Smooth muscle cell of the brain vasculature (primary cell): ENCODE measurements around the gene CLEC2A.
"Not testable (repeated sequence)": the region's sequence is repeated elsewhere in the genome, so short reads cannot be mapped to it uniquely, and the experiment has no call there.

ENCODE experiments used
- DNase-seq: peaks from one replicate; pipeline ENCODE4 v3.0.0-alpha.2; 2012; ENCODE audit warnings: low read depth, low spot score

CLEC2A gene, protein sequence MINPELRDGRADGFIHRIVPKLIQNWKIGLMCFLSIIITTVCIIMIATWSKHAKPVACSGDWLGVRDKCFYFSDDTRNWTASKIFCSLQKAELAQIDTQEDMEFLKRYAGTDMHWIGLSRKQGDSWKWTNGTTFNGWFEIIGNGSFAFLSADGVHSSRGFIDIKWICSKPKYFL

DNA sequence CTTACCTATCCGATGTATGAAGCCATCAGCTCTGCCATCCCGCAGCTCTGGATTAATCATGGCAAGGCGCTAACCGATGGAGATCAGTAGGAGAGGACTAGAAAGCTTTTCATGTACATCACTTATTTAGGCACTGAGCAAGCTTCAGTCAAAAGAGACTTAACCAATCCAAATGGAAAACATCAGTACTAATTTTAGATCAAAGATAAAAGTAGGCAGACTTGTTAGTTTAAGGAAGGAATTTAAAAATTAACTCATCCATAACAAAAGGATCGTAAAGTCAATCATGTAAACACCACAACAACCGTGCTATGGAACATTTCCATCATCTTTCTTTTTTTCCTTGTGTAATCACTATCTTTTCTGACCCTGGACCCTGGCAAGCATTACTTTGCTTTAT, at the start of gene CLEC2A:
Gene CLEC2A (minus strand): TSS at position 101 of the 400 bp plus-strand sequence. CDS start 41 bp downstream, at position 60.
- no peak for DNase-seq

DNA sequence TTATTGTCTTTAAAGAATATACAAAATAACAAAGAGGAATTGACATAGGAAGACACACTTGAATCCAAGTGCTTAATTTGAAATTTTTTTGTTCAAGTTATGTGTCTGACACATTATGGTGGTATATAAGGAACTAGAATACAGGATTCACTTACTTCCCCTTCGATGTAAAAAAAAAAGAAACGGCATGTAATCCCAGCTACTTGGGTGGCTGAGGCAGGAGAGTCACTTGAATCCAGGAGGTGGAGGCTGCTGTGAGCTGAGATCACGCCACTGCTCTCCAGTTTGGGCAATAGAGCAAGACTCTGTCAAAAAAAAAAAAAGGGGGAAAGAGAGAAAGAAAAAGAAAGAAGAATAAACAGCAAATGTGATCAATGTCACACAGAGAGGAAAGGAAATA, 48.0 kb upstream of the CLEC2A start:
- DNase-seq, result no peak

DNA sequence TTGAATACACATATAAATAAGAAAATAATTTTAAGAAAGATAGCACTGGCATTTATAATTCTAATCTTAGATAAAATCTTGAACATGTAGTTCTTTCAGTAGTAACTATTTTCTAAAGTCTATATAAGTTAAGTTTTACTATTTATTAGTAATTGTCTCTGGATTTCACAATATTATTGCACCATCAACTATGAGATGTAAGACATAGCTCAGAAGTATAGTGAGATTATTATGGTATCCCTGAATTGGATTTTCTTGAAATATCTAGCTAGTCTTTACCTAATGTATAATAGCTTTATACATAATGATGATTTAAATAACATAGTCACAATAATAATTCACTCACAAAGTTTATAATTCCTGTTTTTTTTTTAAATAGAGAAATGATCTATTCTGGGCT, 45.7 kb upstream of the CLEC2A start:
- DNase-seq, result no peak

DNA sequence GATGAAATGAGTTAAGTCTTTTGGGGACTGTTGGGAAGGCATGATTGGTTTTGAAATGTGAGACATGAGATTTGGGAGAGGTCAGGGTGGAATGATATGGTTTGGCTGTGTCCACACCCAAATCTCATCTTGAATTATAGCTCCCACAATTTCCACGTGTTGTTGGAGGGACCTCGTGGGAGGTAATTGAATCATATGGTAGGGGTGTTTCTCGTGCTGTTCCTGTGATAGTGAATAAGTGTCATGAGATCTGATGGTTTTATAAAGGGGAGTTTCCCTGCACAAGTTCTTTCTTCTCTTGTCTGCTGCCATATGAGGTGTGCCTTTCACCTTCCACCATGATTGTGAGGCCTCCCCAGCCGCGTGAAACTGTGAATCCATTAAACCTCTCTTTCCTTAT, 44.5 kb upstream of the CLEC2A start:
- not testable (repeated sequence) for DNase-seq

DNA sequence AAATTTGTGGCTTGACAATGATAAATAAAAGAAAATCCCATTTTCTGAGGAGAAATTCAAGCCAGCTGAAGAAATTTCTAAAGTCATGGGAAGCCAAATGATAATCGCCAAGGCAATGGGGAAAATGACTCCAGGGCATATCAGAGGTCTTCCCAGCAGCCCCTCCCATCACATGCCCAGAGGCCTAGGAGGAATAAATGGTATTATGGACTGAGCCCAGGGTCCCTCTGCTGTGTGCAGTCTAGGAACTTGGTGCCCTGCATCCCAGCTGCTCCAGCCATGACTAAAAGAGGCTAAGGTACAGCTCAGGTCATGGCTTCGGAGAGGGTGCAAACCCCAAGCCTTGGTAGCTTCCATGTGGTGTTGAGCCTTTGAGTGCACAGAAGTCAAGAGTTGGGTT, 43.4 kb upstream of the CLEC2A start:
- DNase-seq, result no peak

- DNase-seq, result not testable (repeated sequence)
Observed at GRCh38 chr12:9974731-9975130, 42.6 kb upstream of the CLEC2A start.

- DNase-seq, result no peak
Observed at GRCh38 chr12:9973949-9974348, 41.8 kb upstream of the CLEC2A start.

DNA sequence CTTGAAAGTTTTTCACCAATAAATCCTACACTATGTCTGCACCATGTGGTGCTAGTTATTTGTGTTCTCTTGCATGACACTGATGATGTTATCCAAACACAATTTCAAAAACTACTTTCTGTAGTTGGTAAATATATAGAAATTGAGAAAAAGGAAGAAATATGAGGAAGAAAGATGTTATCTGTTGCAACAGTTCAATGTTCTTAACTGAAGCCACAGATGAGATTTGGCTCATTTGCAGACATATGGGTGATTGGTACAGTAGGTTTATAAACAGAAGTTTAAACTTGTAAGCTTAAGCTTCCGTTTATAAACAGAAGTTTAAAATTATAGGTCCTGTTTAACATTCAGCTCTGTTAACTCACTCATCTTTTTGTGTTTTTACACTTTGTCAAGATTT, 39.0 kb upstream of the CLEC2A start, which contains the start of gene CLEC12A:
Gene CLEC12A (plus strand): TSS at position 229 of the 400 bp plus-strand sequence. CDS start 188 bp downstream, outside the sequence.
- no peak for DNase-seq

DNA sequence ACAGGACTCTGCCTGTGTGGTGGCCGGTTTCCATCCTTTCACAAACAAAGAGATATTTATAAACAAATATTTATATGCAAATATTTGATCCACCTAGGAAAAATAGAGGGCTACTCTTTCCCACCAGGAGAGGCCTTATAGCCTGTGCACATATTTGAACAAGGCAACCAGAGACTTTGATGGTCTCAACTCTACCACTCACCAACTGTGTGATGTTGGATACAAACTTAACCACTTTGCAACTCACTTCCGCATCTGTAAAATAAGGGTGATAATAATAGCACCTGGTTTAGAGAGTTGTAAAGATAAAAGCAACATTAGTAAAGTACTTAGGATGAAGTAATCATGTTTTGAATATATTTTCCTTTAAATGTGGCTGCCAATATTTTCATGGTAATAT, 37.5 kb upstream of the CLEC2A start:
- DNase-seq, result no peak

- DNase-seq, result no peak
Observed at GRCh38 chr12:9961901-9962300, 29.7 kb upstream of the CLEC2A start.

DNA sequence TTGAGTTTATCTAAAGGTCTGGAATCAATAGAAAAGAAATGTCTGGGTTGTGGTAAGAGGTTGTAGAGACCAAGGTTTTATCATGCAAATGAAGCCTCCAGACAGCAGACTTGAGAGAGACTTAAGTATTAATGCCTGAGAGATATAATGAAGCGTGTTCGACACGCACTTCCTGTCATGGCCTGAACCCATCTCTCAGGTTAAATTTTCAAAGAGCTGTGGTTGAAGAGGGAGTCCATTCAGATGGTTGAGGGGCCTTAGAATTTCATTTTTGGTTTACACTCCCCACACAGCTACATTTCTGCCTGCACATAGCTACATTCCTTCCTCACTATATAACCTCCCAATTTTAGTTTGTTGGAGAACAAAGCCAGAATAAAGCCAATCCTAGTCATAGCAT, 28.9 kb upstream of the CLEC2A start:
- no peak for DNase-seq

GRCh38 chr12:9960590-9960989, 28.4 kb upstream of the CLEC2A start:
- DNase-seq, result no peak

DNA sequence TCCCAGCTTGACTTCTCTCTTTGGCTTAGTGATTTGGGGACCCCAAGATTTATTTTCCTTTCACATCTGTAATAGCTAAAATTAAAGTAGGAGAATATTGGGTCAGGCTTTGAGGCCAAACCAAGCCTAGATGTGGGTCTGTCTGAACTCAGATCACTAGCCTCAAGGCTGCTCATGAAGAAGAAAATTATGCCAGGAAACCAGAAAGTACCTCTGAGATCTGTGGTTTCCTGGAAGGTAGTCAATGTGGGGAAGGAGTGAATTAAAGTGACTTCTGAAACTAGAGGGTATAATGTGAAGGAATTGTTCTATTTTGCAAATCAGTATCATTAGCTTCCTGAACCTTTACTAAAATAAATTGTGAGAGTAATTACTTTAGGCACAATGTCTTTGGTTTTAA, 25.7 kb upstream of the CLEC2A start:
- no peak for DNase-seq

GRCh38 chr12:9952954-9953729, 21.0 kb upstream of the CLEC2A start:
- not testable (repeated sequence) for DNase-seq

DNA sequence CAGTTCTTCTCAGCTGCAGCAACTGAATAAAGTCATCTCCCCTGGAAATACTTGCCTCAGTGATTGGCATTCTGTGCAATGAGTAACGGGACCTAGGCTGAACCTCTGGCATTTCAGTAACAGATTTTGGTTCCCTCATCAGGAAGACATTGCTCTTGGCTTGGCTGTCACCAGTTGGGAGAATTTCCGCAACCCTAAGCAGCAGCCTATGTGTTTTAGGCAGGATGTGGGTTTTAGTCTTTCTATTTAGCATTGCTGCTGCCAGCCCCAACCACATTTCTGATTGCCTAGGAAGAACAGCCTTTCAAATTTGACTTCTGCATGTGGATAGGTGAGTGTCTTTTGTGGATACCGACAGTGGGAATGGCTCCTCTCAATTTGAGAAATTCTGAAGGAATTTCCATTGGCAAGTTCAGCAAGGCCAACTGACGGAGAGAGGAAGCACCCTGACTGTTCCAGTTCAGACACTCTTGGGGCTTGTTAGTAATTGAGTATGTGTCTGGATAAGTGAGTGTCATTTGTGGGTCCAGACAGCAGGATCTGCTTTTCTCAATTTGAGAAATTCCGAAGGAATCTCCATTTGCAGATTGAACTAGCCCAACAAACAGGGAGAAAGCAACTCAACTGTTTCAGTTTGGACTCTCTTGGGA, 19.0 kb upstream of the CLEC2A start:
- no peak for DNase-seq

DNA sequence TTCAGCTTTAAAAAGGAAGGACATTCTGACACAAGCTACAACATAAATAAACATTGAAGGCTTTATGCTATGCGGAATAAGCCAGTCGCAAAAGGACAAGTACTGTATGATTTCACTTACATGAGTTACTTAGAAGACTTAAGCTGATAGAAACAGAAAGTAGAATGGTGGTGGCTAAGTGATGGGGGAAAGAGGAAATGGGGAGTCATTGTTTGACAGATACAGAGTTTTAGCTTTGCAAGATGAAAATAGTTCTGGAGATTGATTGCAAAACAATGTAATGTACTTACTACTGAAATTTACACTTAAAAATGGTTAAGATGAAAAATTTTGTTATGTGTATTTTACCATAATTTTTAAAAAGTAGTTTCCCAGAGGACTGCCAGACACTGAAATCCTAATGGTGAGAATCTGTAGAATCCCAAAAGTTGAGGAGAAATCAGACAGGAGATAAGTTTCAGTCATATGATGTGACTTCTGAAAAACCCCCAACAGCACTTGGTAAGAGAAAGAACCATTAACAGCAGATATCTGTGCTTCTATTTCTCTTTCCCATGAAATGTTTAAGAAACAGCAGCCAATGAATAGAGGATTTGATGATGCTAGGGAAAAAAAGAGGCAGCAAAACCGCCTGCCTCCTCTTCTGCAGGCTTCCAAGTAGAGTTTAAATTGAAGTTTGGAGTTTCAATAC, 16.6 kb upstream of the CLEC2A start:
- DNase-seq, result no peak

DNA sequence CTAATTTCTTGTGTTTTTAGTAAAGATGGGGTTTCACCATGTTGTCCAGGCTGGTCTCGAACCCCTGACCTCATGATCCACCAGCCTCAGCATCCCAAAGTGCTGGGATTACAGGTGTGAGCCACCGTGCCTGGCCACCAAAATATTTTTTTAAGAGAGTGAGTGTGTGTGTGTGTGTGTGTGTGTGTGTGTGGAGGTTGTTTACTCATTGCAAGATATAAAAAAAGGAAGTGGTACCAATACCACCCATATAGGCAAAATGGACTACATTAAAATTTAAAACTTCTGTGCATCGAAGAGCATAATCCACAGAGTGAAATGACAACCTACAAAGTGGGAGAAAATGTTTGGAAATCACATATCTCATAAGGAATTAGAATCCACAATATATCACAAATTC, 15.5 kb upstream of the CLEC2A start:
- DNase-seq, result no peak

GRCh38 chr12:9944391-9944790, 12.2 kb upstream of the CLEC2A start:
- DNase-seq, result no peak

GRCh38 chr12:9943240-9943639, 11.1 kb upstream of the CLEC2A start:
- DNase-seq, result no peak

DNA sequence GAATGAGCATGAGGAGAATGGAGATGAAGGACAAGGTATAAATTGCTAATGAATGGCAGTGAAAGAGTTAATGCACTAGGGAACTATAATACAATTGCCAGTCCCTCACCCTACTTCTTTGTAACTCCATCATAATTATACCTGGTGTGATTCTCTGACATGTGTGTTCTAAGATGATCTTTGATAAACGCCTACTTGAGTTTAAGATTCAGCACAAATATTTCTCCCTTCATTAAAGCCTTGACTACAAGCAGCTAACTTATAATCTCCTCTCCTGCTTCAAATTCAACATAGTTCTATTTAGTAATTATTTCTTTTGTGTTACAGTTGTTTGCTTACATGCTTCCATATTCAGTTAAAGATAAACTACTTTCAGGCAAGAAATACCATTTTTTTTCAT, 9.7 kb upstream of the CLEC2A start:
- no peak for DNase-seq

- no peak for DNase-seq
Observed at GRCh38 chr12:9940375-9940774, 8.2 kb upstream of the CLEC2A start.

DNA sequence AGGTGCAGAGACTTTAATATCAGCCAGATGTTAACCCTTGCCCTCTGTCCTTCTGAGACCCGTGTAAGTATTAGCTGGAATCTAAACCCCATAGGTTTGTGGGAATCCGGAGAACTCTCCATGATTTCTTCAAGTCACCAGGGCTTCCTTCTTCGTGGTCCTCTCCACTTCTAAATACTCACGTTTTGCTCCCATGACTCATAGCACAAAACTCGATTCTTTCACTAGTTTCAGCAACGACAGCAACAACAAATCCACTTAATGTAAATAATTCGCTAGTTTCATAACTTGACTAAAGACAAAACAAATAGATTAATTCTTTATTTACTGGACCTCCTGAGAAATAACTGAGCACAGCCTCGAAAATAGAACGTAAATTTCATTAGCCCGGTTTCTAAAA, 4.4 kb upstream of the CLEC2A start:
- DNase-seq, result peak; percentile 2
